ENCODE data around the gene SLC6A20. TPM values are rescaled to one million over a fixed set of nuclear protein-coding genes. Genes with fewer than 3 reads are reported as not detected.
A peak's percentile ranks its signal among the peaks of the same experiment; 100 is the strongest.

Gene SLC6A20
- total and polyA plus RNA-seq, 7 experiments from 2014 or later, result not detected

DNA sequence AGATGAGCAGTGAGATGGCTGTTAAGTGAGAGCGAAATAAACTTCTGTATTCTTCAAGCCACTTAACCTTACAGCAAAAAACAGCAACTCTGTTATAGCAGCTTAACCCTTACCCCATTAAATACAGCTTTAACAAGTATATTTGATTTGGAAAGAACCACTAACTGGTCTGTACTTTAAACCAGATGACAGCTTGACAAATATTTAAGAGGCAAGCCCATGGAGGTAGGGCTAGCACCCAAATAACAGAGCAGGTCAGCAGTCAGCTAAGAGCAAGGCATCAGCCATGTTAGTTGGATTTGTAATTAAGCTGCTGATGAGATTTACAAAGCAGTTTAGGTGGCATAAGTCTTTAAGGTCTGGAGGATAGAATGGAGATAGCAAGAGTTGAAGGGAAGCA lies 42.1 kb upstream of the SLC6A20 start:
- Histone ChIP-seq H3K9me3 (ENCODE audit: control insufficient read depth in 2 of 3, low read length in 3 of 3) (no peaks in the 10 kb centered on the region), H3K27me3 (ENCODE audit: control insufficient read depth in 2 of 2, insufficient read depth in 2 of 2, low read length in 2 of 2) (no peaks in the 10 kb centered on the region), H3K36me3 (ENCODE audit: control insufficient read depth in 2 of 3, insufficient read depth in 3 of 3, low read length in 3 of 3) (peaks cover 0 to 8% (median 0%) of the 10 kb centered on the region in 3 experiments), H3K27ac (ENCODE audit: low read depth, low read length) (no peak overlapping the region), H3K4me3 (ENCODE audit: low read length) (no peak overlapping the region), H3K4me1 (ENCODE audit: control insufficient read depth in 2 of 2, insufficient read depth in 2 of 2, low read length in 2 of 2) (peaks cover 8 to 13% of the 10 kb centered on the region in 2 donors)
- DNase-seq (no peak), ATAC-seq (no peak)
- H3K4me3 Mint-ChIP-seq, result peak overlapping the region in 2 of 10 donors; percentile 2 to 15
- H3K27me3 Mint-ChIP-seq, result peaks cover 0 to 47% (median 0%) of the 10 kb centered on the region in 5 donors
- H3K27ac Mint-ChIP-seq, result peak overlapping the region in 1 of 9 donors; percentile 21
- intact Hi-C loops (cut with micrococcal nuclease), result no loop called here
- POLR2A ChIA-PET, result interaction anchor here (0.5 kb wide), 1 partner anchor 12 kb away, joined by 3 read pairs; no protein-coding TSS in a partner anchor
- CTCF ChIA-PET, result interaction anchor here (0.8 kb wide), 1 partner anchor 144 kb away, joined by 3 read pairs; no protein-coding TSS in a partner anchor
- H3K4me1 Mint-ChIP-seq, result peaks cover 6 to 41% (median 21%) of the 10 kb centered on the region in 7 donors
- peaks cover 0 to 33% (median 11%) of the 10 kb centered on the region in 5 donors for H3K36me3 Mint-ChIP-seq
- peaks cover 0 to 5% (median 0%) of the 10 kb centered on the region in 11 donors for H3K9me3 Mint-ChIP-seq

DNA sequence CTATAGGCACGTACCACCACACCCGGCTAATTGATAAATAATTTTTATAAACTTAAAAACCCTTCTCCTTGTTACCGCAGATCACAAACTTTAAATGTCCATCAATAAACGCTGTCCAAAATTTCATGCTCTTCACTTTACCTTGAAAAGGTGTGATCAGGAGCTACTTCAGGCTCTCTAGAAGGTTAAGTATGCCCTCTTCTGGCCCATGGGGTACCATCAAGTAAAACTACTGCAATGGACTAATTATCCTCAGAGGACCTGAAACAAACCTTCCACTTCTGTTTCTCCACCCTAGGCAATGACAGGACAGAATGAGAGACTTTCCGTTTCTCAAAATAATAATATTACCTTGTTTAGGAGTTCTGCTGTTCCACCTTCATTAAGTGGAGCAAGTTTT lies 36.4 kb upstream of the SLC6A20 start:
- no peaks in the 10 kb centered on the region for H3K27me3 ChIP-seq (ENCODE audit: control insufficient read depth in 2 of 2, insufficient read depth in 2 of 2, low read length in 2 of 2)
- no peaks in the 10 kb centered on the region for H3K9me3 Mint-ChIP-seq
- H3K4me3 ChIP-seq (ENCODE audit: low read length), result no peak overlapping the region
- peaks cover 0 to 17% (median 8%) of the 10 kb centered on the region in 3 experiments for H3K36me3 ChIP-seq (ENCODE audit: control insufficient read depth in 2 of 3, insufficient read depth in 3 of 3, low read length in 3 of 3)
- ChIA-PET POLR2A (no interaction called here), CTCF (interaction anchor here (0.8 kb wide), 1 partner anchor 96 kb away, joined by 3 read pairs; no protein-coding TSS in a partner anchor)
- peaks cover 9 to 69% (median 41%) of the 10 kb centered on the region in 5 donors for H3K36me3 Mint-ChIP-seq
- no peak overlapping the region for H3K27ac Mint-ChIP-seq
- DNase-seq, result peak in 2 of 9 donors; percentile 5 to 16
- ATAC-seq, result no peak
- peaks cover 0 to 10% (median 0%) of the 10 kb centered on the region in 5 donors for H3K27me3 Mint-ChIP-seq
- H3K4me1 ChIP-seq (ENCODE audit: control insufficient read depth in 2 of 2, insufficient read depth in 2 of 2, low read length in 2 of 2), result no peaks in the 10 kb centered on the region
- H3K9me3 ChIP-seq (ENCODE audit: control insufficient read depth in 2 of 3, low read length in 3 of 3), result no peaks in the 10 kb centered on the region
- H3K27ac ChIP-seq (ENCODE audit: low read depth, low read length), result no peak overlapping the region
- no peak overlapping the region for H3K4me3 Mint-ChIP-seq
- peaks cover 0 to 3% (median 0%) of the 10 kb centered on the region in 7 donors for H3K4me1 Mint-ChIP-seq
- intact Hi-C loops (cut with micrococcal nuclease), result no loop called here

DNA sequence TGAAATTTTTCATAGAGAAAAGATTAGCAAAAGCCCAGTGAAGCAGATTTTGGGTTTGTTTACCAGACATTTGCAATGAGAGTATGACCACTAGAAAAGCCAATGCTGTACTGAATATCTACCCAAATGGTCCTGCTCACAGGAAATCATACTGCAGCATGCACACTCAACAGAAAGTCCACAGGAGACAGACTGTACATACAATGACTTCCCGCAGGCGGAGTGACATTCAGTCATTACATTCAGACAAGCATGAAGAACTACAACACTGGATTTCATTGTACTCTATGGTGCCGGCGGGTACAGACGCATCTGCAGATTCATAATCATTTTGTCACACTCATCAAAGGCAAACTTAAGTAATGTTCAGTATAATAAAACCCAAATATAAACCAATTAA lies 33.8 kb upstream of the SLC6A20 start:
- CTCF ChIA-PET, result no interaction called here
- H3K36me3 Mint-ChIP-seq, result peaks cover 11 to 70% (median 37%) of the 10 kb centered on the region in 5 donors
- intact Hi-C loops (cut with micrococcal nuclease), result no loop called here

DNA sequence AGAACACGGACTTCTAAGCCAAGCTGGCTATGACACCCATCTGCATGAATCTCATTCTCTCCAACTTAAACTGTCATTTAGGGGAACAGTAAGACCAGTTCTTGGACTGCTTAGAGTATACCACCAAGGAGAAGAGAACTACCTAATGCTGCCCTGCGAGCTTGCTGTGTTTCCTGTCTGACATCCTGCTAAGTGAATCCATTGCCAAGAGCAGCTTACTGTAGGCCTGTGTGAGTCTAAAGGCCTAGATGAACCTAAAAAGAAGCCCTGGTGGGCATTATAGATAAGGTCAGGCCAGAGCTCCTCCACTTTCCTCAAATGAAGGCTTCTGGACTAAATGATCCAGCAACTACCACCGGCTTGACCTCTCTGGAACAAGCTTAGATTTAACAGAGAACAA lies 30.6 kb upstream of the SLC6A20 start:
- no peaks in the 10 kb centered on the region for H3K4me1 ChIP-seq (ENCODE audit: control insufficient read depth in 2 of 2, insufficient read depth in 2 of 2, low read length in 2 of 2)
- CTCF ChIA-PET, result interaction anchor here (0.9 kb wide), 1 partner anchor 102 kb away, joined by 3 read pairs; no protein-coding TSS in a partner anchor
- ATAC-seq, result no peak
- intact Hi-C loops (cut with micrococcal nuclease), result loop anchor here in 1 of 2 donors (5.0 kb wide), 1 partner anchor 45 kb away; no protein-coding TSS in a partner anchor
- H3K27me3 ChIP-seq (ENCODE audit: control insufficient read depth in 2 of 2, insufficient read depth in 2 of 2, low read length in 2 of 2), result no peaks in the 10 kb centered on the region
- H3K4me1 Mint-ChIP-seq, result peaks cover 0 to 13% (median 0%) of the 10 kb centered on the region in 7 donors
- no peaks in the 10 kb centered on the region for H3K27me3 Mint-ChIP-seq
- no peak overlapping the region for H3K4me3 ChIP-seq (ENCODE audit: low read length)
- H3K36me3 ChIP-seq (ENCODE audit: control insufficient read depth in 2 of 3, insufficient read depth in 3 of 3, low read length in 3 of 3), result peaks cover 0 to 30% (median 8%) of the 10 kb centered on the region in 3 experiments
- H3K9me3 Mint-ChIP-seq, result no peaks in the 10 kb centered on the region
- POLR2A ChIA-PET, result no interaction called here
- no peaks in the 10 kb centered on the region for H3K9me3 ChIP-seq (ENCODE audit: control insufficient read depth in 2 of 3, low read length in 3 of 3)
- no peak overlapping the region for H3K27ac Mint-ChIP-seq
- peaks cover 10 to 71% (median 44%) of the 10 kb centered on the region in 5 donors for H3K36me3 Mint-ChIP-seq
- DNase-seq, result no peak
- H3K27ac ChIP-seq (ENCODE audit: low read depth, low read length), result no peak overlapping the region
- no peak overlapping the region for H3K4me3 Mint-ChIP-seq

More for the DNA sequence above, 33.8 kb upstream of the SLC6A20 start:
- no peaks in the 10 kb centered on the region for H3K9me3 Mint-ChIP-seq
- no peak for ATAC-seq
- POLR2A ChIA-PET, result interaction anchor here (0.7 kb wide), 1 partner anchor 504 kb away, joined by 4 read pairs; no protein-coding TSS in a partner anchor
- no peak overlapping the region for H3K4me3 Mint-ChIP-seq
- no peaks in the 10 kb centered on the region for H3K27me3 Mint-ChIP-seq
- Histone ChIP-seq H3K9me3 (ENCODE audit: control insufficient read depth in 2 of 3, low read length in 3 of 3) (no peaks in the 10 kb centered on the region), H3K27me3 (ENCODE audit: control insufficient read depth in 2 of 2, insufficient read depth in 2 of 2, low read length in 2 of 2) (no peaks in the 10 kb centered on the region), H3K27ac (ENCODE audit: low read depth, low read length) (no peak overlapping the region), H3K36me3 (ENCODE audit: control insufficient read depth in 2 of 3, insufficient read depth in 3 of 3, low read length in 3 of 3) (peaks cover 0 to 23% (median 8%) of the 10 kb centered on the region in 3 experiments), H3K4me3 (ENCODE audit: low read length) (no peak overlapping the region), H3K4me1 (ENCODE audit: control insufficient read depth in 2 of 2, insufficient read depth in 2 of 2, low read length in 2 of 2) (no peaks in the 10 kb centered on the region)
- peaks cover 0 to 13% (median 0%) of the 10 kb centered on the region in 7 donors for H3K4me1 Mint-ChIP-seq
- H3K27ac Mint-ChIP-seq, result no peak overlapping the region
- DNase-seq, result no peak

DNA sequence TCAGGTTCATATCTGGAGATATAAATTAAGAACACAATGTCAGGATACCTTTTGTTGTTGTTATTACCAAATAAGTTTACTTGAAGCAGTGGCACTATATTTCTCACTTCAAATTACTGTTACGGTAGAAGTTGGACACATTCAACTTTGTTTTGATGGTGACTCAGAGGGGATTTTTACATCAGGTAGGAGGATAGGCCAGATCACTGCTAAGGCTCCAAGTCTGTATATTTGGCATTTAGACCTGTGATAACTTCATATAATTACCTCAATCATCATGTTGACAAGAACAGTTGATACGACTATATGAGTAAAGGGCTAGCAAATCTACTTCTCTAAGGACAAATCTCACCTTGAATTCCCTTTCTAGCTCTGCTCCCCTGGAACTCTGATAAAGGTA lies 30.0 kb upstream of the SLC6A20 start:
- Mint-ChIP-seq H3K27ac (no peak overlapping the region), H3K4me1 (peaks cover 0 to 11% (median 0%) of the 10 kb centered on the region in 7 donors), H3K27me3 (no peaks in the 10 kb centered on the region), H3K36me3 (peaks cover 5 to 71% (median 44%) of the 10 kb centered on the region in 5 donors), H3K4me3 (no peak overlapping the region), H3K9me3 (no peaks in the 10 kb centered on the region)
- Histone ChIP-seq H3K27ac (ENCODE audit: low read depth, low read length) (no peak overlapping the region), H3K9me3 (ENCODE audit: control insufficient read depth in 2 of 3, low read length in 3 of 3) (no peaks in the 10 kb centered on the region), H3K4me1 (ENCODE audit: control insufficient read depth in 2 of 2, insufficient read depth in 2 of 2, low read length in 2 of 2) (no peaks in the 10 kb centered on the region), H3K27me3 (ENCODE audit: control insufficient read depth in 2 of 2, insufficient read depth in 2 of 2, low read length in 2 of 2) (no peaks in the 10 kb centered on the region), H3K4me3 (ENCODE audit: low read length) (no peak overlapping the region), H3K36me3 (ENCODE audit: control insufficient read depth in 2 of 3, insufficient read depth in 3 of 3, low read length in 3 of 3) (peaks cover 0 to 30% (median 8%) of the 10 kb centered on the region in 3 experiments)
- POLR2A ChIA-PET, result no interaction called here
- CTCF ChIA-PET, result interaction anchor here (0.9 kb wide), 1 partner anchor 103 kb away, joined by 3 read pairs; no protein-coding TSS in a partner anchor
- DNase-seq (no peak), ATAC-seq (no peak)
- intact Hi-C loops (cut with micrococcal nuclease), result loop anchor here in 1 of 2 donors (5.0 kb wide), 1 partner anchor 46 kb away; no protein-coding TSS in a partner anchor

DNA sequence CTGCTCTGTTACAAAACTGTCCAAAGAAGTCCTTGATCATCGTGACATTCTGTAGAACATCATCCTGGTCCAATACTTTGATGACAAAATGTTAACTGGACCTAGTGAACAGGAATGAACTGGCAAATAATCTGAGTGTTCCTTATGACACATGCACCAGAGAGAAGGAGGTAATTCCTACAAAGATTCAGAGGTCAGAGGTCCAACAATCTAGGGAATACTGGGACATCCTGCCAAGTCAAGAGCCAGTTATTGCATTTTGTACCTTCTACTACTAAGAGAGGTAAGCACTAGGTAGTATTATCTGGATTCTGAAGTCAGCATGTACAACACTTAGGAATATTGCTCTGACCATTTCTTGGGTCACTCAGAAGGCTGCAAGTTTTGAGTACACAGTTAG lies 24.8 kb upstream of the SLC6A20 start:
- H3K4me3 ChIP-seq (ENCODE audit: low read length), result no peak overlapping the region
- ChIA-PET POLR2A (no interaction called here), CTCF (no interaction called here)
- no peaks in the 10 kb centered on the region for H3K4me1 ChIP-seq (ENCODE audit: control insufficient read depth in 2 of 2, insufficient read depth in 2 of 2, low read length in 2 of 2)
- peaks cover 0 to 59% (median 54%) of the 10 kb centered on the region in 5 donors for H3K36me3 Mint-ChIP-seq
- H3K36me3 ChIP-seq (ENCODE audit: control insufficient read depth in 2 of 3, insufficient read depth in 3 of 3, low read length in 3 of 3), result peaks cover 0 to 10% (median 0%) of the 10 kb centered on the region in 3 experiments
- H3K27ac Mint-ChIP-seq, result no peak overlapping the region
- no peaks in the 10 kb centered on the region for H3K9me3 ChIP-seq (ENCODE audit: control insufficient read depth in 2 of 3, low read length in 3 of 3)
- H3K27me3 ChIP-seq (ENCODE audit: control insufficient read depth in 2 of 2, insufficient read depth in 2 of 2, low read length in 2 of 2), result no peaks in the 10 kb centered on the region
- H3K4me3 Mint-ChIP-seq, result no peak overlapping the region
- peaks cover 0 to 3% (median 0%) of the 10 kb centered on the region in 5 donors for H3K27me3 Mint-ChIP-seq
- H3K27ac ChIP-seq (ENCODE audit: low read depth, low read length), result no peak overlapping the region
- ATAC-seq, result no peak
- H3K9me3 Mint-ChIP-seq, result peaks cover 0 to 8% (median 0%) of the 10 kb centered on the region in 11 donors
- DNase-seq, result no peak
- intact Hi-C loops (cut with micrococcal nuclease), result no loop called here
- H3K4me1 Mint-ChIP-seq, result peaks cover 0 to under 1% (median 0%) of the 10 kb centered on the region in 7 donors
